ENCODE measurements around the gene CNPY4. TPM values are rescaled to one million over a fixed set of nuclear protein-coding genes. Genes with fewer than 3 reads are reported as not detected.

The CNPY4 gene
- total and polyA plus RNA-seq, 5 donors = 9.1 to 14.7 (median 12.3) TPM

DNA sequence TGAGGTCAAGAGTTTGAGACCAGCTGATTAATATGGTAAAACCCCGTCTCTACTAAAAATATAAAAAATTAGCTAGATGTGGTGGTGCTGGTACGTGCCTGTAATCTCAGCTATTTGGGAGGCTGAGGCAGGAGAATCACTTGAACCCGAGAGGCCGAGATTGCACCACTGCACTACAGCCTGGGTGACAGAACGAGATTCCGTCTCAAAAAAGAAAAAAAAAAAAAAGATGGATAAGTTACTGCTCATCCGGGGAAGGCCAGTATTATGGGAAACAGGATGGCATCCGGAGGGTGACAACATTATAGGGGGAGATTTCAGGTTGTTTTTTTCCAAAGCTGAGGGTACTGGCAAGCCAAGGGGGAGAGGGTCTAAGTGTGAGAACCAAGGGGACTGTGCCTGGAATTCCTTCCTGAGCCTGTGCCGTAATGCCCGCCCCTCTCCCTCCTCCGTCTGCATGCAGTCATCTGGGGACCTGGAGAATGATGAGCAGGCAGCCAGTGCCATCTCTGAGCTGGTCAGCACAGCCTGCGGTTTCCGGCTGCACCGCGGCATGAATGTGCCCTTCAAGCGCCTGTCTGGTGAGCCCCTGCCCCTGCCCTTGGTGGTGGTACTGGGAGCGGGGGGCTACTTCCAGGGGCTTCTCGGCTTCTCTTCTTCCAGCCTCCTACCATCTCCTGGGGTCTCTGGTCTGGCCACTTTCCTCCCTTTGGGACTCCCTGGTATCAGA lies 33.7 kb downstream of the CNPY4 start:
- intact Hi-C loops (cut with DNase I) = no loop called here
- DNase-seq = peak in 1 of 3 donors; percentile 47
- no peaks in the 10 kb centered on the region for H3K9me3 ChIP-seq (ENCODE audit: control insufficient read depth, low read length)
- H3K4me1 ChIP-seq (ENCODE audit: control insufficient read depth, insufficient read depth, low read length) = no peaks in the 10 kb centered on the region
- H3K27me3 ChIP-seq (ENCODE audit: control insufficient read depth, insufficient read depth) = no peaks in the 10 kb centered on the region
- WGBS = 90% methylated on average over 18 of the region's 18 CpGs
- H3K4me3 ChIP-seq (ENCODE audit: low read length) = no peak overlapping the region
- H3K27ac ChIP-seq (ENCODE audit: low read length) = no peak overlapping the region
- ATAC-seq = no peak

DNA sequence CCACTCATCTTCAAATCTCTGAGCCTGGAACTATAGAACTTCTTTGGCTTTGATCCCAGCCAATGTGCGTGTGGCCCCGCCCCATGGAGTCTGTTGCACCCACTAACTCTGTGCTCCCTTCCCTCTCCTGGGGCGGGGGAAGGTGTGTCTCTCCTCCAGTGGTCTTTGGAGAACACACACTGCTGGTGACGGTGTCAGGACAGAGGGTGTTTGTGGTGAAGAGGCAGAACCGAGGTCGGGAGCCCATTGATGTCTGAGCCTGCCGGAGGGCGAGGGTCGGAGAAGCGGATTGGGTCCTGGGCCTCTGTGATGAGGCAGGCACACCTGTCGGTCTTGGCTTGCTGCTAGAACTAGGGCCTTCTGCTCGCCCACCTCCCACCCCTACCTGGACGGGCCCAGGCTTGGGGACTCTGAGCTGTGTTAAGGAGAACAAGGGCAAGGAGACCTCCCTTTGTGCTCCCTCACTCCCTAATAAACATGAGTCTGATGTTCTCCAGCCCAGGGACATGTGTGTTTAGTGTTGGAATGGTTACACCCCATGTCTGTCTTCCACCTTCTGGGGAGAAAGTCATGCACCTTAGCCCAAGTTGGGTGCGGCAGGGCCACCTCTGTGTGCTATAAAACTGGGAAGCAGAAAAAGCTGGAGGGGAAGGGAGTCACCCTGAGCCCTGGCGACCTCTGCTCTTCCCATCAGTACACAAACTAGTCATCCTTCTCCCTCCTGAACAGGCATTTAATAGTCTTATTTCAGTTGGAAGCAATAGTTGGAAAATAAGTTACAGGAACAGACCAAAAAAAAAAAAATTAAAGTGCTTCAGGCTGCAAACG lies 34.5 kb downstream of the CNPY4 start:
- Histone ChIP-seq H3K4me1 (ENCODE audit: control insufficient read depth, insufficient read depth, low read length) (no peaks in the 10 kb centered on the region), H3K27ac (ENCODE audit: low read length) (no peak overlapping the region), H3K9me3 (ENCODE audit: control insufficient read depth, low read length) (no peaks in the 10 kb centered on the region), H3K4me3 (ENCODE audit: low read length) (no peak overlapping the region), H3K27me3 (ENCODE audit: control insufficient read depth, insufficient read depth) (no peaks in the 10 kb centered on the region)
- peak in 1 of 3 donors; percentile 28 for DNase-seq
- 77% methylated on average over 16 of the region's 16 CpGs for WGBS
- intact Hi-C loops (cut with DNase I) = no loop called here
- no peak for ATAC-seq

- H3K4me3 ChIP-seq (ENCODE audit: low read length) = no peak overlapping the region
- intact Hi-C loops (cut with DNase I) = no loop called here
- peak in 2 of 3 donors; percentile 58 to 64 for DNase-seq
- H3K9me3 ChIP-seq (ENCODE audit: control insufficient read depth, low read length) = no peaks in the 10 kb centered on the region
- no peaks in the 10 kb centered on the region for H3K4me1 ChIP-seq (ENCODE audit: control insufficient read depth, insufficient read depth, low read length)
- H3K27ac ChIP-seq (ENCODE audit: low read length) = no peak overlapping the region
- no peaks in the 10 kb centered on the region for H3K27me3 ChIP-seq (ENCODE audit: control insufficient read depth, insufficient read depth)
- WGBS = 69% methylated on average over 30 of the region's 30 CpGs
- ATAC-seq = no peak
Measured at GRCh38 chr7:100154651-100155491, 35.4 kb downstream of the CNPY4 start.

DNA sequence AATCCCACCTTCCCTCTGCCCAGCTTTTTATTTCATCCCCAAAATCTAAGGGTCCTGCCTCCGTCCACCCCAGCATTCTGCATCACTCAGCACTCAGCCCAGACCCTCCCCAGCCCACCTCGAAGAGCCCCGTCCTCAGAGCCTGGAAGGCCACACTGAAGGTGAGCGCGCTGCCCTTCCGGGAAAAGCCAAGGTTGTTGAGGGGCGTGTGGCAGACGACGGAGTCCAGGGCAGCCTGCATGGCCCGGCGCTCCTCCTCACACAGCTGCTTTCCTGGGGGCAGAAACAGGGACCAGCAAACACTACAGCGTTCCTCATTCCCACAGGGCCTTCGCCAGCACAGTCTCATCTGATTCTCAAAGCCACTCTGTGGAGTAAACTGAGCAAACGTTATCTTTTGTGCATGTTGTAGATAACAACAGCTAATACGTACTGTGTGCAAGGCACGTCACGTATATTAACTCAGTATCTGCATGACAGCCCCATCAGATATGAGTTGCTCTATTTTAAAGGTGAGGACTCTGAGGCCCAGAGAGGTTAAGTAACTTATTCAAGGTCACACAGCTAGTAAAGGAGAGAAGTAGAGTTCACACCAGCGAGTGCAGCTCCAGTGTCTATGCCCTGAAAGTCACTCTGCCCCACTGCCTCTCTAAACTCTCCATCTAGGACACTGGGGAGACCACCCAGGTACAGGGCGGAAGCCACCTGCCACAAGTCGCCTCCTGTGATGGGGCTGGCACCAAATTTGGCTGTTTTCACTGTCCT lies 36.3 kb downstream of the CNPY4 start:
- ATAC-seq (no peak), DNase-seq (peak in 1 of 3 donors; percentile 40)
- Histone ChIP-seq H3K27ac (ENCODE audit: low read length) (no peak overlapping the region), H3K4me1 (ENCODE audit: control insufficient read depth, insufficient read depth, low read length) (no peaks in the 10 kb centered on the region), H3K9me3 (ENCODE audit: control insufficient read depth, low read length) (no peaks in the 10 kb centered on the region), H3K4me3 (ENCODE audit: low read length) (no peak overlapping the region), H3K27me3 (ENCODE audit: control insufficient read depth, insufficient read depth) (no peaks in the 10 kb centered on the region)
- intact Hi-C loops (cut with DNase I) = no loop called here
- 85% methylated on average over 20 of the region's 20 CpGs for WGBS

GRCh38 chr7:100156331-100157068 lies 37.1 kb downstream of the CNPY4 start:
- Histone ChIP-seq H3K4me3 (ENCODE audit: low read length) (no peak overlapping the region), H3K9me3 (ENCODE audit: control insufficient read depth, low read length) (no peaks in the 10 kb centered on the region), H3K4me1 (ENCODE audit: control insufficient read depth, insufficient read depth, low read length) (no peaks in the 10 kb centered on the region), H3K27ac (ENCODE audit: low read length) (peak overlapping the region; percentile 21), H3K27me3 (ENCODE audit: control insufficient read depth, insufficient read depth) (no peaks in the 10 kb centered on the region)
- no peak for ATAC-seq
- WGBS = 81% methylated on average over 16 of the region's 16 CpGs
- intact Hi-C loops (cut with DNase I) = no loop called here
- DNase-seq = peak in 2 of 3 donors; percentile 43 to 61

DNA sequence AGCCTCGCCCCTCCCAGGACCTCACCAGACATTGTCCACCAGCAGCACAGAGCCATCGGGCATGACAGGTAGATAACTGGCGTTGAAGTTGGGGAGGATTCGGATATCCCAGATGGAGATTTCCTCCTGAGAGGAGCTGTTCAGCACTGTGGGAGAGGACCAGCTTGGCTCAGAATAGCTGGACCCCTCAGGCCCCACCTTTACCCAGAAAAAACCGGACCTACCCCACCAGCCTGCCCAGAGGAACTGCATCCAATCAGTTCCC lies 37.6 kb downstream of the CNPY4 start:
- intact Hi-C loops (cut with DNase I) = no loop called here
- ATAC-seq = no peak
- no peak for DNase-seq
- Histone ChIP-seq H3K27me3 (ENCODE audit: control insufficient read depth, insufficient read depth) (no peaks in the 10 kb centered on the region), H3K9me3 (ENCODE audit: control insufficient read depth, low read length) (no peaks in the 10 kb centered on the region), H3K4me1 (ENCODE audit: control insufficient read depth, insufficient read depth, low read length) (no peaks in the 10 kb centered on the region), H3K27ac (ENCODE audit: low read length) (peak overlapping the region; percentile 21), H3K4me3 (ENCODE audit: low read length) (no peak overlapping the region)
- WGBS = 73% methylated on average over 5 of the region's 5 CpGs

DNA sequence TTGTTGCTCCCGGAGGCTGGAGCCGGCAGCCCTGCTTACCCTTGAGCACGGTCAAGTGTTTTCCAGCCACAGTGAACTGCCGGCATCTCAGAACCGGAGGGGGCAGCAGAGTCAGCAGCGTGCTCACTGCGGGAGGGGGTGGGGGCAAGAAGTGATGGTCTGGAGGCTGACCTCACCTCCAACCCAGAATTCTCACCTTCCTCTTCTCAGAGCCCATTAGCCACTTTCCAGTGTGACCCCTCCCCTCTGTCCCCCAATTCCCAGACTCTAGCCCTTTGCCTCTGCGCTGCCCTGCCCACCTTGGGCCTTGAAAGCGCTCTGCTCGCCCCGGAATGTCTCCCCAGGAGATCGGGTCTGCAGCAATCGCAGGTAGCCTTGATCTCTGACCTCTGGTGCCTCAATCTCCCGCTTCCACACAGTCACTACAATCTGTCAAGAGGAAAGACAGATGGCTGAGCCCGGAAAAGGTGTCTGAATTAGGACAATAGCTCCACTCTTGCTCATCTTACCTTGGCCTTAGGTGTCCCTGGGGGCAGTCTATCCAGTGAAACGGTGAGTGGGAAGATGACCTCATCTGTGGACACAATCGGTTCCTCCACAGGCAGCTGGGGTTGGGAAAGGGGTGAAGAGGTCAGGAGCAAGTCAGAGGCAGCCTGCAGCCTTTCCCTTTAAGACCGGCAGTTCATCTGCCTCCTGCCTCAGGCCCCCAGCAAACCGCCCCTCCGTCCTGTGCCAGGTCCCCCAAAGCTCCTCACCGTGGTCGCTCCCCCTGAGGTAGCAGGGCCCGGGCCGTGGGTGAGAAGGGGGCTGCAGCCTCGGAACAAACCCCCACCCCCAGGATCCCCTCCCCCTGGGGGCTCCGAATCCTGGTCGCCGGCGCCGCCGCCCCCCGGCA lies 38.1 kb downstream of the CNPY4 start:
- Histone ChIP-seq H3K27me3 (ENCODE audit: control insufficient read depth, insufficient read depth) (no peaks in the 10 kb centered on the region), H3K27ac (ENCODE audit: low read length) (peak overlapping the region; percentile 21), H3K9me3 (ENCODE audit: control insufficient read depth, low read length) (no peaks in the 10 kb centered on the region), H3K4me3 (ENCODE audit: low read length) (peak overlapping the region; percentile 69), H3K4me1 (ENCODE audit: control insufficient read depth, insufficient read depth, low read length) (no peaks in the 10 kb centered on the region)
- ATAC-seq = peak; percentile 1 to 9
- intact Hi-C loops (cut with DNase I) = no loop called here
- DNase-seq = peak in 2 of 3 donors; percentile 30 to 67
- 17% methylated on average over 32 of the region's 32 CpGs for WGBS

DNA sequence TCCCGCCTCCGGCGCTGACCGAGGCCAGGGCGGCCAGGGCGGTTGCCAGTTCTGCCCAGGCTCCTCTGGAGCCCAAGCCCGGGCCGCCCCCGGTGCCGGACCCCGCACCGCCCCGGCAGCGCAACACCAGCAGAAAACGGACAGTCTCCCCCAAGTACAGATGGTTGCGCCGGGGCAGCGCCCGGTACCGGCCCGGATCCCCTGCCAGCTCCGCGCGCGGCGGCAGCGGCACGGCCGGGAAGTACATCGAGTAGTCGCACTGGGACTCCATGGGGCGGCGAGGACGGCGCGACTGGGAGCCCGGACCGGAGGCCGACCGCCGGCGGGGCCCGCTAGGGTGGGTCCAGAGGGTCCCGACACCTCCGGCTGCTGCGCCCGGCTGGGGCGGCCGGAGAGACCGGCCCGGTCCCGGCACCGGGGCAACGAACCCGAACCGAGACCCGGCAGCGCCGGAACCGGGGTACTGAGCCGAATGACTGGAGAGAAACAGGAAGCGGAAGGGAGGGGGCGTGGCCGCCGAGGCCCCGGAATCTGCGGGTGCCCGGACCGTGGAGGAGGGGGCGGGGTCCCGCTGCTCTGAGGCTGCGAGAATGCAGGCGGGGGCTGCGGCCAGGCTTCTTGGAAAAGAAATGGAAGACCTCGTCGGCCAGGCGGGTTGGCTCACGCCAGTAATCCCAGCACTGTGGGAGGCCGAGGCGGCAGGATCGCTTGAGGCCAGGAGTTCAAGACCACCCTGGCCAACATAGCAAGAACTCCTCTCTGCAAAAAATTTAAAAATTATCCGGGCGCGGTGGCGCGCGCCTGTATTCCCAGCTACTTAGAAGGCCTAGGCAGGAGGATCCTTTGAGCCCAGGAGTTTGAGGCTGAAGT lies 39.0 kb downstream of the CNPY4 start, which contains the start of gene TRAPPC14:
Gene TRAPPC14, minus strand, starts transcription at position 495 of the 870 bp plus-strand sequence. Its CDS starts 224 bp downstream, at position 271.
- no peaks in the 10 kb centered on the region for H3K4me1 ChIP-seq (ENCODE audit: control insufficient read depth, insufficient read depth, low read length)
- H3K9me3 ChIP-seq (ENCODE audit: control insufficient read depth, low read length) = no peaks in the 10 kb centered on the region
- DNase-seq = peak; percentile 96 to 99 (median 98)
- ATAC-seq = peak; percentile 92 to 93
- intact Hi-C loops (cut with DNase I) = no loop called here
- H3K27ac ChIP-seq (ENCODE audit: low read length) = peak within 1 kb of the TSS; percentile 13
- peak within 1 kb of the TSS; percentile 69 for H3K4me3 ChIP-seq (ENCODE audit: low read length)
- no peaks in the 10 kb centered on the region for H3K27me3 ChIP-seq (ENCODE audit: control insufficient read depth, insufficient read depth)
- WGBS = 1% methylated on average over 87 of the region's 87 CpGs
